Measurements from ENCODE around the gene GNAT1.
"Not testable (repeated sequence)": the region's sequence is repeated elsewhere in the genome, so short reads cannot be mapped to it uniquely, and the experiment has no call there.

GRCh38 chr3:50228184-50228763, 36.9 kb downstream of the GNAT1 start:
- TF ChIP-seq JUN, MAX (CRISPR knock-in tag; IDR thresholded peaks at IDR 0.05): not testable (repeated sequence)
- TF ChIP-seq, protein P1, sequence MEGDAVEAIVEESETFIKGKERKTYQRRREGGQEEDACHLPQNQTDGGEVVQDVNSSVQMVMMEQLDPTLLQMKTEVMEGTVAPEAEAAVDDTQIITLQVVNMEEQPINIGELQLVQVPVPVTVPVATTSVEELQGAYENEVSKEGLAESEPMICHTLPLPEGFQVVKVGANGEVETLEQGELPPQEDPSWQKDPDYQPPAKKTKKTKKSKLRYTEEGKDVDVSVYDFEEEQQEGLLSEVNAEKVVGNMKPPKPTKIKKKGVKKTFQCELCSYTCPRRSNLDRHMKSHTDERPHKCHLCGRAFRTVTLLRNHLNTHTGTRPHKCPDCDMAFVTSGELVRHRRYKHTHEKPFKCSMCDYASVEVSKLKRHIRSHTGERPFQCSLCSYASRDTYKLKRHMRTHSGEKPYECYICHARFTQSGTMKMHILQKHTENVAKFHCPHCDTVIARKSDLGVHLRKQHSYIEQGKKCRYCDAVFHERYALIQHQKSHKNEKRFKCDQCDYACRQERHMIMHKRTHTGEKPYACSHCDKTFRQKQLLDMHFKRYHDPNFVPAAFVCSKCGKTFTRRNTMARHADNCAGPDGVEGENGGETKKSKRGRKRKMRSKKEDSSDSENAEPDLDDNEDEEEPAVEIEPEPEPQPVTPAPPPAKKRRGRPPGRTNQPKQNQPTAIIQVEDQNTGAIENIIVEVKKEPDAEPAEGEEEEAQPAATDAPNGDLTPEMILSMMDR (IDR thresholded peaks at IDR 0.05): not testable (repeated sequence)
